Naive B cell (primary cell): ENCODE data around the gene NUP58. TPM values are rescaled to one million over a fixed set of nuclear protein-coding genes. Genes with fewer than 3 reads are reported as not detected.

Experiments used
- ATAC-seq, 2 donors: fragments of 150-1000 bp; cut with Tn5 transposase; 2 replicates each; pipeline ENCODE4 v1.10.0; 2021; ENCODE audit warnings: low read depth in 2 of 2, mild to moderate bottlenecking in 2 of 2, moderate library complexity in 2 of 2
- DNase-seq: peaks from one replicate; pipeline ENCODE4 v3.0.0; 2022
- H3K27ac Mint-ChIP-seq, 6 donors: one replicate each; pipeline ENCODE4 v1.8.0; 2020 to 2022; ENCODE audit warnings: mild to moderate bottlenecking in 6 of 6, mixed read lengths in 6 of 6, moderate library complexity in 5 of 6, inconsistent platforms in 2 of 6
- H3K27me3 Mint-ChIP-seq, 3 donors: one replicate each; pipeline ENCODE4 v1.8.0; 2021 to 2022; ENCODE audit warnings: mixed read lengths in 3 of 3, mild to moderate bottlenecking in 1 of 3
- H3K36me3 Mint-ChIP-seq, 2 donors: one replicate each; pipeline ENCODE4 v1.8.0; 2020 to 2022; ENCODE audit warnings: mixed read lengths in 2 of 2, inconsistent platforms in 1 of 2, mild to moderate bottlenecking in 1 of 2
- H3K4me1 Mint-ChIP-seq, 3 donors: one replicate each; pipeline ENCODE4 v1.8.0; 2020 to 2022; ENCODE audit warnings: mixed read lengths in 3 of 3, inconsistent platforms in 1 of 3, mild to moderate bottlenecking in 1 of 3, moderate library complexity in 1 of 3
- H3K4me3 Mint-ChIP-seq, 8 donors: one replicate each; pipeline ENCODE4 v1.8.0; 2020 to 2022; ENCODE audit warnings: mild to moderate bottlenecking in 8 of 8, mixed read lengths in 8 of 8, moderate library complexity in 8 of 8, inconsistent platforms in 2 of 8
- H3K9me3 Mint-ChIP-seq, 7 donors: one replicate each; pipeline ENCODE4 v1.8.0; 2020 to 2022; ENCODE audit warnings: mixed read lengths in 7 of 7, mild to moderate bottlenecking in 5 of 7, inconsistent platforms in 2 of 7, moderate library complexity in 1 of 7
- polyA plus RNA-seq, 6 donors: library from polyadenylated mRNA; unstranded; fragments of 300-500 nt; fragmentation: Illumina TruSeq; gene quantifications; one replicate each; pipeline ENCODE4 v1.2.3, GENCODE V29; 2021; ENCODE audit warnings: low read depth in 6 of 6

Gene NUP58
- polyA plus RNA-seq = 10 to 100 TPM; 14.5 to 24.9 (median 20.6) TPM

- H3K27ac Mint-ChIP-seq = peak within 1 kb of the TSS; percentile 97 to 99 (median 98)
- H3K4me1 Mint-ChIP-seq = peaks cover 21 to 33% (median 27%) of the 10 kb centered on the region in 3 donors
- H3K36me3 Mint-ChIP-seq = peaks cover 0 to 8% of the 10 kb centered on the region in 2 donors
- H3K27me3 Mint-ChIP-seq = peaks cover 15 to 26% (median 16%) of the 10 kb centered on the region in 3 donors
- DNase-seq = peak; percentile 96
- peak; percentile 95 for ATAC-seq
- H3K9me3 Mint-ChIP-seq = no peaks in the 10 kb centered on the region
- H3K4me3 Mint-ChIP-seq = peak within 1 kb of the TSS; percentile 86 to 98 (median 93)
Measured at GRCh38 chr13:25301347-25302113, at the start of gene NUP58. TSS of gene NUP58 (plus strand) at chr13:25301625. CDS start at chr13:25301774, 149 bp downstream.

- Mint-ChIP-seq H3K9me3 (no peaks in the 10 kb centered on the region), H3K4me1 (peaks cover 5 to 15% (median 6%) of the 10 kb centered on the region in 3 donors), H3K27me3 (no peaks in the 10 kb centered on the region), H3K4me3 (no peak overlapping the region), H3K36me3 (peaks cover 10 to 23% of the 10 kb centered on the region in 2 donors), H3K27ac (peak overlapping the region in 1 of 6 donors; percentile 5)
- DNase-seq = no peak
- ATAC-seq = no peak
Measured at GRCh38 chr13:25252225-25252624, 49.2 kb upstream of the NUP58 start.

- H3K4me3 Mint-ChIP-seq = no peak overlapping the region
- H3K36me3 Mint-ChIP-seq = peaks cover 10 to 28% of the 10 kb centered on the region in 2 donors
Measured at GRCh38 chr13:25252752-25253151, 48.7 kb upstream of the NUP58 start.

GRCh38 chr13:25253702-25254101 lies 47.7 kb upstream of the NUP58 start:
- Mint-ChIP-seq H3K27me3 (no peaks in the 10 kb centered on the region), H3K9me3 (no peaks in the 10 kb centered on the region), H3K4me3 (no peak overlapping the region), H3K36me3 (peaks cover 10 to 30% of the 10 kb centered on the region in 2 donors), H3K4me1 (peaks cover 0 to 4% (median 3%) of the 10 kb centered on the region in 3 donors), H3K27ac (peak overlapping the region in 1 of 6 donors; percentile 27)
- no peak for ATAC-seq
- no peak for DNase-seq

More at GRCh38 chr13:25252752-25253151, 48.7 kb upstream of the NUP58 start:
- ATAC-seq (no peak), DNase-seq (no peak)
- no peaks in the 10 kb centered on the region for H3K9me3 Mint-ChIP-seq
- H3K27ac Mint-ChIP-seq = no peak overlapping the region
- peaks cover 4 to 11% (median 4%) of the 10 kb centered on the region in 3 donors for H3K4me1 Mint-ChIP-seq
- no peaks in the 10 kb centered on the region for H3K27me3 Mint-ChIP-seq

- peaks cover 0 to 21% of the 10 kb centered on the region in 2 donors for H3K36me3 Mint-ChIP-seq
- no peak for DNase-seq
- no peaks in the 10 kb centered on the region for H3K9me3 Mint-ChIP-seq
- peak overlapping the region in 1 of 6 donors; percentile 85 for H3K27ac Mint-ChIP-seq
- H3K4me1 Mint-ChIP-seq = no peaks in the 10 kb centered on the region
- H3K4me3 Mint-ChIP-seq = no peak overlapping the region
- H3K27me3 Mint-ChIP-seq = no peaks in the 10 kb centered on the region
- no peak for ATAC-seq
Measured at GRCh38 chr13:25262261-25262660, 39.2 kb upstream of the NUP58 start.

- peak overlapping the region in 3 of 6 donors; percentile 0 to 37 (median 33) for H3K27ac Mint-ChIP-seq
- H3K9me3 Mint-ChIP-seq = no peaks in the 10 kb centered on the region
- peaks cover 0 to 5% (median 0%) of the 10 kb centered on the region in 3 donors for H3K4me1 Mint-ChIP-seq
- no peak overlapping the region for H3K4me3 Mint-ChIP-seq
- DNase-seq (no peak), ATAC-seq (no peak)
- H3K36me3 Mint-ChIP-seq = peaks cover 0 to 17% of the 10 kb centered on the region in 2 donors
- no peaks in the 10 kb centered on the region for H3K27me3 Mint-ChIP-seq
Measured at GRCh38 chr13:25266706-25267105, 34.7 kb upstream of the NUP58 start.

GRCh38 chr13:25267715-25268114 lies 33.7 kb upstream of the NUP58 start:
- Mint-ChIP-seq H3K27ac (peak overlapping the region in 3 of 6 donors; percentile 56 to 90 (median 81)), H3K4me1 (peaks cover 0 to 5% (median 0%) of the 10 kb centered on the region in 3 donors), H3K36me3 (peaks cover 0 to 20% of the 10 kb centered on the region in 2 donors), H3K27me3 (no peaks in the 10 kb centered on the region), H3K9me3 (no peaks in the 10 kb centered on the region), H3K4me3 (no peak overlapping the region)
- peak; percentile 79 to 89 for ATAC-seq
- no peak for DNase-seq

GRCh38 chr13:25268561-25268960 lies 32.9 kb upstream of the NUP58 start:
- ATAC-seq = no peak
- no peaks in the 10 kb centered on the region for H3K9me3 Mint-ChIP-seq
- no peak for DNase-seq
- peaks cover 0 to 20% of the 10 kb centered on the region in 2 donors for H3K36me3 Mint-ChIP-seq
- peaks cover 0 to 5% (median 0%) of the 10 kb centered on the region in 3 donors for H3K4me1 Mint-ChIP-seq
- H3K27ac Mint-ChIP-seq = peak overlapping the region in 4 of 6 donors; percentile 53 to 90 (median 72)
- H3K27me3 Mint-ChIP-seq = no peaks in the 10 kb centered on the region
- peak overlapping the region in 1 of 8 donors; percentile 14 for H3K4me3 Mint-ChIP-seq

GRCh38 chr13:25276748-25277147 lies 24.7 kb upstream of the NUP58 start:
- H3K4me1 Mint-ChIP-seq = peaks cover 23 to 42% (median 25%) of the 10 kb centered on the region in 3 donors
- H3K27ac Mint-ChIP-seq = peak overlapping the region in 2 of 6 donors; percentile 69 to 81

GRCh38 chr13:25280396-25280795 lies 21.0 kb upstream of the NUP58 start:
- Mint-ChIP-seq H3K27ac (peak overlapping the region in 4 of 6 donors; percentile 27 to 84 (median 66)), H3K27me3 (no peaks in the 10 kb centered on the region), H3K4me3 (no peak overlapping the region), H3K36me3 (no peaks in the 10 kb centered on the region), H3K9me3 (peaks cover 0 to 1% (median 0%) of the 10 kb centered on the region in 7 donors), H3K4me1 (peaks cover 36 to 61% (median 37%) of the 10 kb centered on the region in 3 donors)
- no peak for DNase-seq
- ATAC-seq = no peak

More at GRCh38 chr13:25276748-25277147, 24.7 kb upstream of the NUP58 start:
- no peak for ATAC-seq
- no peak for DNase-seq
- no peaks in the 10 kb centered on the region for H3K27me3 Mint-ChIP-seq
- H3K36me3 Mint-ChIP-seq = peaks cover 0 to 2% of the 10 kb centered on the region in 2 donors
- H3K9me3 Mint-ChIP-seq = peaks cover 0 to 1% (median 0%) of the 10 kb centered on the region in 7 donors
- no peak overlapping the region for H3K4me3 Mint-ChIP-seq

GRCh38 chr13:25281193-25281934 lies 20.1 kb upstream of the NUP58 start:
- H3K36me3 Mint-ChIP-seq = no peaks in the 10 kb centered on the region
- H3K27me3 Mint-ChIP-seq = no peaks in the 10 kb centered on the region
- H3K4me3 Mint-ChIP-seq = peak overlapping the region in 3 of 8 donors; percentile 2 to 21 (median 13)
- peaks cover 0 to 1% (median 0%) of the 10 kb centered on the region in 7 donors for H3K9me3 Mint-ChIP-seq
- peak overlapping the region; percentile 51 to 92 (median 83) for H3K27ac Mint-ChIP-seq
- DNase-seq (no peak), ATAC-seq (peak; percentile 37 to 57)
- peaks cover 39 to 60% (median 39%) of the 10 kb centered on the region in 3 donors for H3K4me1 Mint-ChIP-seq

GRCh38 chr13:25281935-25282332 lies 19.5 kb upstream of the NUP58 start:
- Mint-ChIP-seq H3K27me3 (no peaks in the 10 kb centered on the region), H3K4me1 (peaks cover 41 to 58% (median 41%) of the 10 kb centered on the region in 3 donors), H3K9me3 (peaks cover 0 to 1% (median 0%) of the 10 kb centered on the region in 7 donors), H3K27ac (peak overlapping the region; percentile 24 to 84 (median 53)), H3K4me3 (no peak overlapping the region), H3K36me3 (no peaks in the 10 kb centered on the region)
- no peak for ATAC-seq
- DNase-seq = no peak

GRCh38 chr13:25286308-25286968 lies 15.0 kb upstream of the NUP58 start:
- DNase-seq = peak; percentile 82
- peaks cover 27 to 38% (median 29%) of the 10 kb centered on the region in 3 donors for H3K4me1 Mint-ChIP-seq

More at GRCh38 chr13:25286308-25286968, 15.0 kb upstream of the NUP58 start:
- H3K9me3 Mint-ChIP-seq = no peaks in the 10 kb centered on the region
- no peaks in the 10 kb centered on the region for H3K36me3 Mint-ChIP-seq
- H3K27ac Mint-ChIP-seq = peak overlapping the region; percentile 99 to 100 (median 100)
- H3K4me3 Mint-ChIP-seq = peak overlapping the region; percentile 86 to 96 (median 92)
- ATAC-seq = peak; percentile 50 to 56
- H3K27me3 Mint-ChIP-seq = peaks cover 6 to 22% (median 14%) of the 10 kb centered on the region in 3 donors
